CD4-positive, alpha-beta T cell treated with Interleukin-6 at 100 ng/mL for 8 hours (primary cell): ENCODE data around the gene CDK5RAP2.

Experiments
- DNase-seq: peaks from one replicate; pipeline ENCODE4 v3.0.0-alpha.2; 2020; ENCODE audit warnings: mixed read lengths, low spot score

CDK5RAP2 gene

DNA sequence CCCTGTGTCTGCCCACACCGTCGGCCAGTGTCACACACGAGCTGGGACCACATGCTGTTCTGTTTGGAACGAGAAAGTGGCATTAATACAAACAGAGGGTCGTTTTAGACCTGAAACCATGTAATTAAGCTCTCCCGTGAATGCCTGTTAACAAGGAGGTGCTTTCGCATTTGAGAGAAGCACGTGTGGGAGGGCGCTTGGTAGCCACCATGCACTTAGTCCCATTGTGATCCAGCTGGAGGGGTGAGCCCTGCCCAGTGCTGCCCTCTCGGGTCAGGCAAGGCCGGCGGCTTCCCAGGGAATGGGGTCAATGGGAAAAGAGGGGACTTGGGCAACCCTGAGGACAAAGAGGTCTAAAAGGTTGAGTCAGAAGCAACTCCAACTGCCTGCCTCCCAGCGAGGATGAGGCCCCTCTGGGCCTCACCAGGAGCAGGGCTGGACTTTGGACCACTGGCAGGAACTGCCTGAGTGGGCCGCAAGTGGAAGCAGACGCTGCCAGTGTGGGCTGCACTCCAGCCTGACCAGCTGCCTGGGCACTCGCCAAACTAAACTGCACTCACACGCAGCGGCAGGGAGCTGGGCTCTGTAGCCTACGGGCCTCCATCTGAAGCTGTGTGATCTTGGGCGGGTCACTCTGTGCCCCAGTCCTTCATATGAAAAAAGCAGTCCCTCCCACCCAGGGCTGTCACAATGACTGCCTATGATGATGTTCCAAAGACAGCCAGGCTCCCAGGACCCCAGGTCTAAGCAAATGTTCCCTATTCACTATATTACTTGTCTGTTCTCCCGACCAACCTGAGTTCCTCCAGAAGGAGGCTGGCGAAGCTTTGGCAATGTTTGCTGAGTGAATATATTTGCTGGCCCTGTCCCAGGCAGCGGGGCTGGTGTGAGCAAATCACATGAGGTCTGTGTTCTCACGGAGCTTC is 195.7 kb downstream of the CDK5RAP2 start:
- no peak for DNase-seq

DNA sequence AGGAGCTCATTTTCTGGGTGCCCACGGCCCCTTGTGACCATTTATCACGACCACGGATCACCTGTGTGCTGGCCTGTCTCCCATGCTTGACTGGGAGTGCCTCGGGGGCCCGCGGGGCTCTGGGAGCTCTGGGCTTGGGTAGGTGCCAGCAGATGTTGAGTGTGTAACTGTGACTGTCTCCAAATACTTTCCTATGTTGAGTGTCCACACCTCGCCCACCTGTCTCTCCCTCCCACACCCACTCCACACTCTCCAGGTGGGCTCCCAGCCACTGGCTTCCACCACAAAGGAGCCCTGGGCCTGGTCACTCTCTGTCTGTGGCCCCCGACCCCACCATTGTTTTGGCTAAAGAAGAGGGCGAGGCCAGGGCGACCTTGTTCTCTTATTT is 196.4 kb downstream of the CDK5RAP2 start:
- DNase-seq: no peak

DNA sequence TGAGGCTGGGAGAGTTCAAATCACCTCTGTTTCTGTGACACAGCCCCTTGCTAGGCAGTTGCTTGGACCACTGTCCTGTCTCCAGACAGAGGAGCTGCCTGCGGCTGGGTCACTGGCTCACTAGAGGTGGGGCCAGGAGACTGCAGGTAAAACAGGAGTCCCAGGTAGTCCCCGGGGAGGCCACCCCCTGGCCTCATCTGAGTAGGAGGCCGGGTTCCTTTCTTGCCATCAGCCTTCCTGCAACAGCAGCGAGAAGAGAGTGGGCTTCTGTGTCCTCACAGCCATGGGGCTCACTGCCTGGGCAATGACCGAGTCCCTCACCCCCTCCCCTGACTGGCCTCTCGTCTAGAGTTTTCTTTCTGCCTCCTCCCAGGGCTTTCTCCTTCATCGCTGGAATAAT is 197.5 kb downstream of the CDK5RAP2 start:
- DNase-seq: no peak

DNA sequence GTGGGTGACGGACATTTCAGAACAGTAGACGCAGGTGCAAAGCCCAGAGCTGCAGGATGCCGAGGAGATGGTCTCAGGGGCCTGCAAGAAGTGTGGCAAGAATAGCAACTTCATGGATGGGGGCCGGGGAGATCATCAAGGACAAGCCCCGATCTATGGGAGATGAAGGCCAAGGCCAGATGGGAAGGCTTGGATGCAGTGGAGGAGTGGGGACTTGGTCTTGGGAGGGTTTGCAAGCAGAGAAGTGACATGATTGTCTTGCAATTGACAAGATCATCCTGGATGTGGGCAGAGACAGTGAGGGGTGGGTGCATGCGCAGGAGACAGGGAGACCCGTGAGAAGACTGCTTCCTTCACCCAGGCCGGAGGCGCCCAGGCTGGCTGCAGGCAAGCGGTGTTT is 198.1 kb downstream of the CDK5RAP2 start:
- no peak for DNase-seq

DNA sequence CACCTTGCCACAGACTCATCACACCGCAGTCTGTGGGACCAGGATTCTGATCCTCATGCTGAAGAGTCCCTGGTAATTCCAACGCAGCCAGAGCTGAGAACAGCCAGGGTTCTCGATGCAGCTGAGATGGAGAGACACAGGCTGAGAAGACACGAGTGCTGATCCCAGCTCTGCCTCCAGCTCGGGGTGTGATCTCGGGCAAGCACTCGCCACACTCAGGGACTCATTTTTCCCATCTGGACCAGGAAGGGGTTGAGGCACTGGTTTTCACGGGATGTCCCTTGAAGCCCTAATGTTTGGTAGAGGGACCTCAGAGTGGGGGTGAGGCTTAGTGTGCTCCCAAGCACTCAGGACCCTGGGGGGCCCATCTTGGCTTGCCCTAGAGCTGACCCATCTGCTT is 200.4 kb downstream of the CDK5RAP2 start:
- DNase-seq: no peak

DNA sequence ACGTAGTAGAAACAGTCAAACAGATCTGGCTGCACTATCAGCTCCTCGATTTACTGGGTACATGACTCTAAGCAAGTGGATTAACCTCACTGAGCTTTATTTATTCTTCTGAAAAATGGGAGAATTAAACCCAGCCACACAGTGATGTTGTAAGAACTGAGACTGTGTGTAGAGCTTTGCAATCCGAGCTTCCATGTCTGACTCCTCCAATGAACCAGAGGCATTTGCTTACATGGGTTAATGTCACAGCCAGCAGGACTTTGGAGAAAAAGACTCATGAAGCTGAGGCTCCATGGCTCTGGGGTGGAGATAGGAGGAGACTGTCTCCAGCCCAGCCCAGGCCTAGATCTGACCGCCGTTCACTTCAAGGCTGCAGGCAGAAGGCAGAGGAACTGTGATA is 201.3 kb downstream of the CDK5RAP2 start:
- no peak for DNase-seq

DNA sequence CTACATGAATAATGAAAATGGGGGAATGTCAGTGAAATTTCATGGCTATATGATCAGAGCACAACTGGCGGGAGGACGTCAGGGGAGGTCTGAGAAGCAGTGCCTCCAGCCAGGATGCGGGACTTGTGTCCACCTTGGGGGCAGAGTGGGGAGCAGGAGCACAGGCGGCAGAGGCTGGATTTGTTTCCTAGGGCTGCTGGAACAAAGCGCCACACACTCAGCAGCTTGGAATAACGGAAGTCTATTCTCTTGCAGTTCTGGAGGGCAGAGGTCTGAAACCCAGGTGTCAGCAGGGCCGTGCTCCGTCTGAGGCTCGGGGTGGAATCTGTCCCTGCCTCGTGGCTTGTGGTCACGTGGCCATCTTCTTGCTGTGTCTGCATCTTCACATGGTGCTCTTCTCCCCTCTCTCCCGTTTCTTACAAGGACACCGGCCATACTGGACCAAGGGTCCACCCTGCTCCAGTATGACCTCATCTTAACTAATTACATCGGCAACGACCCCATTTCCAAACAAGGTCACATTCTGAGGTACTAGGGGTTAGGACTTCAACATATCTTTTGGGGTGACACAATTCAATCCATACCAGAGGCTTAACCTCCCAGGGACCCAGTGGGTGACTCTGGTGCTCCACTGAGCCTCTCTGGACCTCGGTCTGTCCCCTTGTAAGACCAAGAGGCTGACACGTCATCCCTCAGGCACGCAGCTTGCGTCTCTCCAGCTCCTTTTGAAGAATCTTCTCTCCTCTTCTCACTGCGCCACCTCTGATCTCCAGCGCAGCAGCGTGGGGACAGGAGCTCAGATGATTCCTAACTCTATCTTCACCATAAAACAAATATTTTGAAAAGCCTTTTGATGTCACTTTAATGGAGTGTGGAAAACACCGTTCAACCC is 202.5 kb downstream of the CDK5RAP2 start:
- no peak for DNase-seq

DNA sequence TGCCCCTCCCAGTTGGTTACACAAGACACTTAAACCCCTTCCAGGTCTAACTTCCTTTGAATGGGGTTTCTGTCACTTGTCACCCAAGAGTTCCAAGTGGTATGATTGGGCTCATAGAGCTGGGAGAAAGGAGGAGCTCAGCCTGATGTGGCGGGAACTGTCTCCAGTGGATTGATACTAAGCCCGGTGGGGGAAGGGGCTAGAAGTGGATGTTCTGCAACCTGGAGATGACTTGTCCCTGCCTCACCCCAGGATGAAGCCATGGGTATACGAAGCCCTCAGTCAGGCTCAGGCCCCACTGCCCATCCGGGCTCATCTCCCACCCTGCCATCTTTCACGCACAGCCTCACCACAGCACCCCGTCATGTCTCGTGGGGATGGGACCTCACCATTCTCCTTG is 203.9 kb downstream of the CDK5RAP2 start:
- no peak for DNase-seq

DNA sequence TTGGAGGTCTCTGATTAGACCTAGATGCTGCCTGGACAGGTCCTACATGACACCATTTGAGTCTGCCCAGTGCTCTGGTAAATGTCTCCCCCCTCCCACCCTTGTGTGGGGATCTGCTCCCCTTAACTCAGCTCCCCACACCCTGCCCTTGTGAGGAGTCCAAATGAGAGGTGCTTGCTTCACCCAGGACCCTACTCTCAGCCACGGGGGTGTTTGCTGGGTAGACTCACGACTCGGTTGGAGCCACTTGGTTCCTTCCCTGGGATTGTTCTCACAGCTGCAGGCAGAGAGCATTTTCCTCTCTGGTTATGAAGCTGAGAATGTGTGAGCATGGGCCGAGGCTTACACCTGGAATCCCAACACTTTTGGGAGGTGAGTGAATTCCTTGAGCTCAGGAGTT is 204.7 kb downstream of the CDK5RAP2 start:
- no peak for DNase-seq

DNA sequence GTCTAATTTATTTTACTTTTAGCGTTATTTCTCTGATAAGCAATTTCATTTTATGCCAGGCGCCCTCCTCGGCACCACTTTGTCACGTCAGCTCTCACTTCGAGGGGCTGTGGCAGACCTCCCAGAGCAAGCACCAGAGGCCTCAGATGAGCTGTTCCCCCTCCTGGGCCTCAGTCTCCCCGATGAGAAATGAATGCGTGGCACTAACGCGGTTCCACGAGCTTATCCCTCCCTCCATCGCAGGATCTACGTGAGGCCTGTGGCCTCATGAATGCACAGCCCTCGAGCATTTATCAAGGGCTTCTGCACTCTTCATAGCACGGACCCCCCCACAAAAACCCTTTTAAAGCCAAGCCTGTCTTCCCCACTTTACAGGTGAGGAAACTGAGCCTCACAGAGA is 205.2 kb downstream of the CDK5RAP2 start:
- no peak for DNase-seq

DNA sequence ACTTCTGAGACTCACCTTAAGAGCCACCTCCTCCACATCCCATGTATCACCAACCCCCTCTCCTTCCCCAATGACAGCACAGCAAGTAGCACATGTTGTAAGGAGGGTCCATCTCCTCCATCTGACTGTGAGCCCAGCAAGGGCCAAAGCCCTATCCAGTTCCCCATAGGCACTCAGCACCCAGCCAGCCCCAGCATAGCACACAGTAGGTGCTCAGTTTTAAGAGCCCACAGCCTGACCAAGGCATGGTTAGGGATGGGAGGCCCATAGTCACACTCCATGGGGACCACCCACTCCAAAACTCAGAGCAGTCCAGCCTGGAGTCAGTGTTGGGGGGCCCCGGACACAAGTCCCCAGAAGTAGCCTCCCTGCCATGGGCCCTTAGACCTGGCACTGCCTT is 205.7 kb downstream of the CDK5RAP2 start:
- no peak for DNase-seq

DNA sequence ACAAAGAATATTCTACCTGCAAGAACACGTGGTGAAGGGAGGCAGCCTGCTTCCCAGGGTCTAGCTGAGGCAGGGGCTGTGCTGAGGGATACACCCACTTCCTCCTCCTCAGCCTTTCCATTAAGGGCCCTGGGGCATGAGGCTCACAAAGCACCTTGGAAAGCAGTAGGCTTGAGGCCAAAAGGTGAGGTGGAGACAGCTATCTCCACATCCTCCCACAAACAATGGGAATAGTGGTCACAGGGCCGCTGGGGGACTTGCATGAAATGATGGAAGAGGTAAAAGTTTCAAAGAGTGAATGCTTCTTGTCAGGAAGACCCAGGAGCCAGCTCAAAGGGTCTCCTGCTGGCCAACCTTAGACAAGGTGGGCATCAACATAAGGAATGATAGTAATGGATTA is 207.9 kb downstream of the CDK5RAP2 start:
- DNase-seq: no peak

DNA sequence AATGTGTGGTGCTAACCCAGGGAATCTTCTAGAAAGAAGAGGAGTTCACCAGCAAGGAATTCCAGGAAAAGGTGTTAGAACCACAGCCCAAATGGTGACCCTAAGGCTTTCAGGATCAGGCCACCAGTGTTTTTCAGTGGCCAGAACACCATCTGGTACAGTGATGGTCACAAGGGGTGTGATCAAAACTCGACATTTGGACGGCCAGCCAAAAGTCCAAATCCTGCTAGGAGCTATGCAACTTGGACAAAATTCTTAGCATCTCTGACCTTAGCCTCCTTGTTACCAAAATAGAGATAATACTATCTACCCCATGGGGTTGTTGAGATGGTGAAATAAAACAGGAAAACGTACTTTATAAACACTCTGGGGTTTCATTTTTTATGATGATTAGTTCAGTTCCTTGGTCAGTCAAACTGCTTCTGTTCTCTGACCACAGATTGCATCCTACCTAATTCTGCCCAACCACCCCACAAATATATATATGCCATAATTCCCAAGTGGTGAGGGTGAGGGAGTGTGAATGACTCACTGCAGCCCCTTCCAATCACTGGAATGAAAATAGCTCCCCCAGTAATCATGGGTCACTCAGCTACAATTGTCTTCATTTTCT is 210.3 kb downstream of the CDK5RAP2 start:
- no peak for DNase-seq

DNA sequence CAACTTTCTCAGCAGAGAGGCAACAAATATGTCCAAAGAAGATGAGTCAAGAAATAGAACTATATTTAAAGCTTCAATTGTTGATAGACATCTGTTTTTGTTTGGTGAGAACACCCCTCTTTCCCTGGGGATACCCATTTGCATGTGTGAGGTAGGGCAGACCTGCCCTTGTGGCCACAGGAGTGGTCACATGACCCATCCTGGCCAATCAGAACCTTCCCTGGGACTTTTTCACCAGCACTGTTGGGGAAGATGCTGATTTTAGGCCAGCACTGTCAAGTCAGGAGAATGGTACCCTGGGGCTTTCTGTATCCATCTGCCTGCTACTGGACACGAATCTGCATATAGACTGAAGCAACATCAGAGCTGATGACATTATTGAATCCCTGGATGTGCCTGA is 211.2 kb downstream of the CDK5RAP2 start:
- DNase-seq: no peak

DNA sequence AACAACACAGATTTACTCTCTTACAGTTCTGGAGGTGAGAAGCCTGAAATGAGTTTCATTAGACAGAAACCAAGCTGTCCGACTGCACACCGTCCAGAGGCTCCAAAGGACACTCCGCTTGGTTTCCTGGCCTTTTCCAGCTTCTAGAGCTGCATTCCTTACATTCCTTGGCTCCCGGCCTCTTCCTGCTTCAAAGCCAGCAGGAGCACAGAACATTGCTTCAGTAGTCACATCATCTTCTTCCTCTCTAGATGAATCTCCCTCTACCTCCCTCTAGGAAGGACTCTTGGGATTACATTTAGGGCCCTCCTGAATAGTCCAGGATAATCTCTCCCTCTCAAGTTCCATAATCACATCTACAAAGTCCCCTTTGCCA is 213.3 kb downstream of the CDK5RAP2 start:
- DNase-seq: no peak

DNA sequence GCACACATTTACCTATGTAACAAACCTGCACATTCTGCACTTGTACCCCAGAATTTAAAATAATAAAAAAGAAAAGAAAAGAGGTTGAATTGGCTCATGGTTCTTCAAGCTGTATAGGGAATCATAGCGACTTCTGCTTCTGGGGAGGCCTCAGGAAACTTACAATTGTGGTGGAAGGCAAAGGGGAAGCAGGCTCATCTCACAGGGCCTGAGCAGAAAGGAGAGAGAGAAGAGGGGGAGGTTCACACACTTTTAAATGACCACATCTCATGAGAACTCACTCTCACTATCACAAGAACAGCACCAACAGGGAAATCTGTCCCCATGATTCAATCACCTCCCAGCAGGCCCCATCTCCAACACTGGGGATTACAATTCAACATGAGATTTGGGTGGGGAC is 214.6 kb downstream of the CDK5RAP2 start:
- no peak for DNase-seq

DNA sequence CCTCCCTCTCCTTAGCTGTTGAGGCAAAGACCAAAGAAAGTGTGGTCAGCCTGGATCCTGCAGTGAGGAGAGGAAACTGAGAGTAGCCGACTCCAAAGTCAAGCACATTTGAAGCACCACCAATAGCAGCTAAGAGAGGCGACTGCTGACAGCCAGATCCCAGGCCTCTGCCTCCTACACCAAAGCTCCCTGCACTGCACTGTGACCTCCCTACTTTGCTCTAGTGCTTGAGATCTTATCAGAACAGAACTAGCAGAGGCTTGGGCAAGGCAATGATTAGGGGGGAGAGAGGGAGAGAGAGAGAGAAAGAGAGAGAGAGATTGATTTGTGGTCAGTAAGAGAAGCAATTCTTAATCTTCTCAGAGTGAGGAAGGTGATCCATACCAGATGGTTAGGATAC is 216.3 kb downstream of the CDK5RAP2 start:
- no peak for DNase-seq

DNA sequence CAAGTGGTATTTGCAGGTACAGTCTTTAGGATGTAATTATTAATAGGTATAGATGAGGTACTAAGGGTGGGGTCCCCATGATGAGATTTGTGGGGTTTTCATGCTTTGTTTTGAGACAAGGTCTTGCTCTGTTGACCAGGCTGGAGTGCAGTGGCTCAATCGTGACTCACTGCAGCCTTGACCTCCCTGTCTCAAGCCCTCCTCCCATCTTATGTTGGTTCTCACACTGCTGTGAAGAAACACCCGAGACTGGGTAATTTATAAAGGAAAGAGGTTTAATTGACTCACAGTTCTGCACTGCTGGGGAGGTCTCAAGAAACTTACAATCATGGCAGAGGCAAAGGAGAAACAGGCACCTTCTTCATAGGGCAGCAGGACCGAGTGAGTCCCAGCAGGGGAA is 217.5 kb downstream of the CDK5RAP2 start:
- DNase-seq: no peak

DNA sequence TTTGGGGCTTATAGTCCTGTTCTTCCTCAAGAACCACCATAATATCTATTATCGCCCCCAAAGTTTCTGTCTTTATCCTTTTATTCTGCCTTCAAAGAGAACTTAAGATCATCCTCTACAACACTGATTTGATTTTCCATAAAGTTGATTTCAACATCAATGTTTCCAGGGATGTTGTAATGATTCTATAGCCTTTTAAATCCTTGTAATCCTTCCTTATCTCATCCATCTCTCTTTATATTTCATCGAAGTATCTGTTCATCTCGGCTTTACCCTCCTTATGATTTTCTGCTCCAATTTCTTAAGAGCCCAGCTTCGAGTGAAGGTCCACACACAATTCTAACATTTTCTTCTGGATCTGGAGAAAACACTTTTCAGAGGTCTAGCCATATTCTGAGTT is 218.4 kb downstream of the CDK5RAP2 start:
- no peak for DNase-seq

DNA sequence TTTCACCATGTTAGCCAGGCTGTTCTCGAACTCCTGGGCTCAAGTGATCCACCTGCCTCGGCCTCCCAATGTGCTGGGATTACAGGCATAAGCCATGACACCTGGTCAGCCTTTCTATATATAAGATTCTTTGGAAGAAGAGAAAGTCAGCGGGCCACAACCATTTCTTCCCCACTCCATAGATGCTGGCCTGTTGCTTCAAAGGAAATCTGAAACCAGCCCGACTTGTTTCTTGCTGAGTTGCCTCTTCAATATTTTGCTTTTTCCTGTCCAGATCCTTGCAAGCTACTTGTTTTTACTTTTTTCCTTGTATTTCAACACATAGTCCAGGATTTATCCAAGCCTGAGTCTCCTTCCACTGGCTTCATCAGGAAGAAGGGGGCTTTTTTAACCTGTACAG is 219.5 kb downstream of the CDK5RAP2 start:
- no peak for DNase-seq

DNA sequence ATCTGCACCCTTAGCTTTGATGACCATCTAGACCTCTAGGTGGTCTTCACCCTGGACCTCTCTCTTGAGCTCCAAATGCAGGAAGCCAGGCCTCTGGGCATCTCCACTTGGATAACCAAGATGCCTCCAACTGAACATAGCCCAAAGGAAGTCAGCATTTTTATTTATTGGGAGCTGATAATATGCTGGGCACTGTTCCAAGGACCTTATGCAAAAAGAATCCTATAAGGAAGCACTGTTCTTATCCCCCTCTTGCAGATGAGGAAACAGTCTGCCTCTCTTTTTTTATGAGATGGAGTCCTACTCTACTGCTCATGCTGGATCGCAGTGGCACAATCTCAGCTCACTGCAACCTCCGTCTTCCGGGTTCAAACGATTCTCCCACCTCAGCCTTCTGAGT is 219.9 kb downstream of the CDK5RAP2 start:
- no peak for DNase-seq

DNA sequence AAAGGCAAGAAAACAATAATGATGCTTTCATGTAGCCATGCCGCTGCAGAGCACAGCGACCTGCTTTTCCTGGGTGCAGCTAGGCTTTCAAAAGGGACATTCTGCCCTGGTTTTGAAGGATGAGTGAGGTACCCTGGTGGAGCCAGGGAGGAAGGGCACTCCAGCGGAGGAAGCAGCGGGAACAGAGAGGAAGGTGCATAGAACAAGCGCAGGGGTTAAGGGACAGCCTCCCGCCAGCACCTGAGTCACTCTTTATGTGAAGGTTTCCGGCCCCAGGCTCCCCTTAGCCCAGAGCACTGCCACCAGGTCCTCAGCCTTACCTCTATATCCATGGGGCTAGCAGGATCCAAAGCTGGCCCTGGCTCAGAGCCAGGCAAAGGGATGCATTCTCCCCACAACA is 221.1 kb downstream of the CDK5RAP2 start:
- no peak for DNase-seq

DNA sequence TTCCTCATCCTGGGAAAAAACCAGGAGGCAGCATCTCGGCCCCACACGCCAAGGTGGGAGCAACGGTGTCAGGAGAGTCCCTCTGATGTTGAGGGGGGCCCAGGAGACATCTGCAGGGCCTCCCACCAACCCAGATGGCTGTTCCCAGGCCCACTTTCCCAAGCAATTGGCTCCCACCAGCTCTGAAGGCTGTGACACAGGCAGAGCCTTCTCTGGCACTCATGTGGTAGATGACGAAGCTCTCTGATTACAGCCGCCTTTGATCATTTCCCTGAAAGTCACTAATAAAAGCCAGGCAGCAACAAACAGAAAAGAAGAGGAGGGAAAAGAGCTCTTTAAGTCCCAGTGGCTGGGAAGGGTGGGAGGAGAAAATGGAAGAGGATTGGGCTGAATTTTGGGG is 226.5 kb downstream of the CDK5RAP2 start:
- DNase-seq: no peak
